Mesothelial cell of epicardium (in vitro differentiated cells): ENCODE measurements around the gene AMMECR1. TPM values are rescaled to one million over a fixed set of nuclear protein-coding genes. Genes with fewer than 3 reads are reported as not detected.

ENCODE experiments used
- DNase-seq, 2 experiments: peaks; one replicate each; pipeline ENCODE4 v3.0.0; 2021; ENCODE audit warnings: low spot score in 2 of 2; ENCODE audit not compliant: unreplicated experiment in 2 of 2
- H3K27ac Mint-ChIP-seq: 2 replicates; pipeline ENCODE4 v1.8.0; 2021; ENCODE audit warnings: mixed read lengths
- H3K27me3 Mint-ChIP-seq: 2 replicates; pipeline ENCODE4 v1.8.0; 2021; ENCODE audit warnings: low read depth, mixed read lengths
- H3K36me3 Mint-ChIP-seq: 2 replicates; pipeline ENCODE4 v1.8.0; 2021; ENCODE audit warnings: mixed read lengths
- H3K4me1 Mint-ChIP-seq: 2 replicates; pipeline ENCODE4 v1.8.0; 2021; ENCODE audit warnings: mixed read lengths
- H3K4me3 Mint-ChIP-seq: 2 replicates; pipeline ENCODE4 v1.8.0; 2021; ENCODE audit warnings: mild to moderate bottlenecking, moderate library complexity, mixed read lengths
- H3K9me3 Mint-ChIP-seq: 2 replicates; pipeline ENCODE4 v1.8.0; 2021; ENCODE audit warnings: mixed read lengths
- total RNA-seq: library from RNA; stranded (reverse); gene quantifications from 3 replicates; pipeline ENCODE4 v1.2.1, GENCODE V29; 2021
- TF ChIP-seq, protein P1 (sequence below): fragments of 200-600 bp; sonication (generic); IDR thresholded peaks from one replicate; pipeline ENCODE4 v1.5.0; 2021; ENCODE audit warnings: antibody characterized with exemption; ENCODE audit not compliant: unreplicated experiment

The AMMECR1 gene
- total RNA-seq, 1 donor from 2014 or later, result 15.6 TPM

DNA sequence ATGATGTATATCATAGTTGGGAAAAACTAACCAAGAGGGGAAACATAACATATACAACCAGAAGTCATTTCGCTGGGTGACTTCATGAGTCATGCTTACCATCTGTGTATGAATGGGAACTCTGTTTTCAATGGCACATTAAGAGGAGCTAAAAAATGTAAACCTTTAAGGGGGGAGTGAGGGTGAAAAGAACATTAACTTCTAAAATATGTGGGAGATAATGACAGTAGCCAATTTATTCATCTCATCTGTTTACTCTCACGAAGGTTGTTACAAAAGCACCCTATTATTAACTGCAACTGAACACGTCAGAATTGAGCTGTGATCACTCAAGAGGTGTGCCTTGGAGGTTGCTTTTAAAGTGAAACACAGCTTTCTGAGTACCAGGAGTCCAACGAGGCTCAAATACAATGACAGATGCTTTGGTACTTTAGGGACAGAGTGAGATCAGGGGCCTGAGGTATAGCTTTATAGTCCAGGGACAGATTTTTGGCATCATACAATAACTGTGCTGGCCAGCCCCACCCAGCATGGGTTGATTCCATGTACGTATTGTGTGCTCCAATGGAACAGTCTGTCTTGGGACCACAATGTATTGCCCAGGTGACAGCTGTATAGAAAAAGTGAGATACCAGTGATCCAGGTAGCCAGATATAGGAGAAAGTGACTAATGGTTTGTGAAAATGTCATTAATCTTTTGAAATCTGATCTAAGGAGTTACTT lies 107.3 kb downstream of the AMMECR1 start:
- TF ChIP-seq, protein P1, sequence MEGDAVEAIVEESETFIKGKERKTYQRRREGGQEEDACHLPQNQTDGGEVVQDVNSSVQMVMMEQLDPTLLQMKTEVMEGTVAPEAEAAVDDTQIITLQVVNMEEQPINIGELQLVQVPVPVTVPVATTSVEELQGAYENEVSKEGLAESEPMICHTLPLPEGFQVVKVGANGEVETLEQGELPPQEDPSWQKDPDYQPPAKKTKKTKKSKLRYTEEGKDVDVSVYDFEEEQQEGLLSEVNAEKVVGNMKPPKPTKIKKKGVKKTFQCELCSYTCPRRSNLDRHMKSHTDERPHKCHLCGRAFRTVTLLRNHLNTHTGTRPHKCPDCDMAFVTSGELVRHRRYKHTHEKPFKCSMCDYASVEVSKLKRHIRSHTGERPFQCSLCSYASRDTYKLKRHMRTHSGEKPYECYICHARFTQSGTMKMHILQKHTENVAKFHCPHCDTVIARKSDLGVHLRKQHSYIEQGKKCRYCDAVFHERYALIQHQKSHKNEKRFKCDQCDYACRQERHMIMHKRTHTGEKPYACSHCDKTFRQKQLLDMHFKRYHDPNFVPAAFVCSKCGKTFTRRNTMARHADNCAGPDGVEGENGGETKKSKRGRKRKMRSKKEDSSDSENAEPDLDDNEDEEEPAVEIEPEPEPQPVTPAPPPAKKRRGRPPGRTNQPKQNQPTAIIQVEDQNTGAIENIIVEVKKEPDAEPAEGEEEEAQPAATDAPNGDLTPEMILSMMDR, result no peak
- H3K36me3 Mint-ChIP-seq, result no peaks in the 10 kb centered on the region
- no peaks in the 10 kb centered on the region for H3K9me3 Mint-ChIP-seq
- H3K4me3 Mint-ChIP-seq, result no peak overlapping the region
- no peaks in the 10 kb centered on the region for H3K27me3 Mint-ChIP-seq
- peaks cover 24% of the 10 kb centered on the region for H3K4me1 Mint-ChIP-seq
- DNase-seq, result no peak
- peak overlapping the region; percentile 39 for H3K27ac Mint-ChIP-seq

GRCh38 chrX:110208092-110208491 lies 109.8 kb downstream of the AMMECR1 start:
- no peak overlapping the region for H3K4me3 Mint-ChIP-seq
- no peaks in the 10 kb centered on the region for H3K9me3 Mint-ChIP-seq
- no peak overlapping the region for H3K27ac Mint-ChIP-seq
- no peaks in the 10 kb centered on the region for H3K36me3 Mint-ChIP-seq
- no peaks in the 10 kb centered on the region for H3K27me3 Mint-ChIP-seq
- DNase-seq, result no peak
- peaks cover 24% of the 10 kb centered on the region for H3K4me1 Mint-ChIP-seq
- TF ChIP-seq, protein P1, result no peak

DNA sequence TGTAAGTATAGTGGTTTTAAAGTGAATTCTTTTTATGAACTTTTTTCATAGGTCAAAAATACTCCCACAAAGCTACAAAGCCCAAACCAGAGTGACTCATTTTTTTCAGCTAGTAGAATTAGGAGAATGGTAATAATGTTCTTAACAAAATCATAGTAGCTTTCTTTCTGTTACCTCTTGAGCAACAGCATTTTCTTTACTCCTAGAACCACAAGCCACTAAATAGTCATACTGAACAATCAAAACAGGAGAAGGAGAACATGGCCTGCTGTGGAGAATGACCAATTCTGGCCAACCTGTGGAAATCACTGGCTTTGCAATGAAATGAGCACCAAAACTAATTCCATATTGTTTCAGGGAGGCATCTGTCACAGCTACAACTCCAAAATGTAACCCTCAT lies 112.9 kb downstream of the AMMECR1 start:
- H3K4me1 Mint-ChIP-seq, result peaks cover 9% of the 10 kb centered on the region

GRCh38 chrX:110201799-110202198 lies 116.1 kb downstream of the AMMECR1 start:
- Mint-ChIP-seq H3K27ac (no peak overlapping the region), H3K4me1 (peaks cover 4% of the 10 kb centered on the region), H3K9me3 (no peaks in the 10 kb centered on the region), H3K4me3 (no peak overlapping the region), H3K27me3 (no peaks in the 10 kb centered on the region), H3K36me3 (peaks cover 7% of the 10 kb centered on the region)
- no peak for DNase-seq
- TF ChIP-seq, protein P1, result no peak

More for the DNA sequence above, 112.9 kb downstream of the AMMECR1 start:
- Mint-ChIP-seq H3K27ac (no peak overlapping the region), H3K27me3 (no peaks in the 10 kb centered on the region), H3K9me3 (no peaks in the 10 kb centered on the region), H3K4me3 (no peak overlapping the region), H3K36me3 (peaks cover 7% of the 10 kb centered on the region)
- TF ChIP-seq, protein P1, result no peak
- DNase-seq, result no peak

- H3K4me1 Mint-ChIP-seq, result peaks cover 3% of the 10 kb centered on the region
- DNase-seq, result no peak
- no peaks in the 10 kb centered on the region for H3K27me3 Mint-ChIP-seq
- TF ChIP-seq, protein P1, result no peak
- no peaks in the 10 kb centered on the region for H3K9me3 Mint-ChIP-seq
- no peak overlapping the region for H3K4me3 Mint-ChIP-seq
- peaks cover 2% of the 10 kb centered on the region for H3K36me3 Mint-ChIP-seq
- H3K27ac Mint-ChIP-seq, result no peak overlapping the region
Observed at GRCh38 chrX:110194977-110195376, 122.9 kb downstream of the AMMECR1 start.
